H1 (cell line): ENCODE measurements around the gene CASZ1. TPM values are rescaled to one million over a fixed set of nuclear protein-coding genes. Genes with fewer than 3 reads are reported as not detected.

Experiments
- CTCF ChIA-PET: fragments of 300-600 bp; sonication (Branson Sonifier 250); formaldehyde crosslinking; loops from one replicate; lab custom pipeline; 2021; ENCODE audit not compliant: partially characterized antibody; lab: Charles Lee
- POLR2A ChIA-PET: fragments of 300-600 bp; sonication (Branson Sonifier 250); formaldehyde crosslinking; loops from one replicate; lab custom pipeline; 2021; ENCODE audit warnings: inconsistent platforms; ENCODE audit not compliant: partially characterized antibody; lab: Charles Lee
- DNase-seq, 2 experiments: peaks; one replicate each; pipeline versions ENCODE4 v3.0.0 to v3.0.0-alpha.2; 2010 to 2022; ENCODE audit warnings: low spot score in 2 of 2, low read depth in 1 of 2, mixed read lengths in 1 of 2
- FAIRE-seq: peaks from 2 replicates; lab custom pipeline; 2011; peaks lifted over from hg19 to GRCh38; lab: Jason Lieb, UNC
- H2AFZ ChIP-seq: 2 replicates; pipeline ENCODE4 v1.8.1; 2012; ENCODE audit warnings: low read length, inconsistent platforms
- H2AK5ac ChIP-seq: 2 replicates; pipeline ENCODE4 v1.6.1; 2013; ENCODE audit warnings: low read depth, low read length
- H2BK120ac ChIP-seq: replicated peaks from 2 replicates; pipeline ENCODE3; 2013; ENCODE audit warnings: low read depth, low read length, inconsistent platforms
- H2BK12ac ChIP-seq: 2 replicates; pipeline ENCODE4 v1.6.1; 2013; ENCODE audit warnings: low read depth, low read length
- H2BK15ac ChIP-seq: 2 replicates; pipeline ENCODE4 v1.6.1; 2013; ENCODE audit warnings: low read length
- H2BK20ac ChIP-seq: 2 replicates; pipeline ENCODE4 v1.6.1; 2013; ENCODE audit warnings: low read length
- H2BK5ac ChIP-seq: 2 replicates; pipeline ENCODE4 v1.6.1; 2013; ENCODE audit warnings: low read depth, low read length
- H3K14ac ChIP-seq: 2 replicates; pipeline ENCODE4 v1.6.1; 2013; ENCODE audit warnings: inconsistent platforms; ENCODE audit not compliant: insufficient read length
- H3K18ac ChIP-seq: 2 replicates; pipeline ENCODE4 v1.6.1; 2013; ENCODE audit warnings: low read length; ENCODE audit errors: extremely low read depth
- H3K23ac ChIP-seq: 2 replicates; pipeline ENCODE4 v1.6.1; 2013; ENCODE audit warnings: inconsistent platforms; ENCODE audit not compliant: insufficient read length
- H3K23me2 ChIP-seq: 2 replicates; pipeline ENCODE4 v1.6.1; 2013; ENCODE audit warnings: low read depth, low read length
- H3K27ac ChIP-seq: 2 replicates; pipeline ENCODE4 v1.6.1; 2011; ENCODE audit warnings: low read depth, low read length, inconsistent platforms
- H3K27me3 ChIP-seq, 4 experiments: replicated peaks in 1 of 4; 1 replicate in 1 of 4; 2 replicates in 3 of 4; pipeline versions ENCODE4 v1.6.1 to v1.8.1; 2011 to 2013; ENCODE audit warnings: low read length in 3 of 4, mild to moderate bottlenecking in 3 of 4, inconsistent platforms in 2 of 4, mixed read lengths in 2 of 4, moderate library complexity in 1 of 4; ENCODE audit not compliant: control insufficient read depth in 3 of 4, insufficient read depth in 3 of 4; ENCODE audit errors: extremely low read depth in 1 of 4
- H3K36me3 ChIP-seq, 4 experiments: 2 replicates each; pipeline versions ENCODE4 v1.6.1 to v1.8.1; 2011 to 2013; ENCODE audit warnings: mild to moderate bottlenecking in 4 of 4, low read length in 3 of 4, moderate library complexity in 2 of 4, control low read depth in 1 of 4, inconsistent platforms in 1 of 4; ENCODE audit not compliant: insufficient read depth in 4 of 4, control insufficient read depth in 2 of 4
- H3K4ac ChIP-seq: replicated peaks from 2 replicates; pipeline ENCODE3; 2013; ENCODE audit warnings: low read length, low read depth, mixed read lengths, inconsistent platforms; ENCODE audit not compliant: insufficient read length
- H3K4me1 ChIP-seq, 4 experiments: replicated peaks in 1 of 4; 1 replicate in 1 of 4; 2 replicates in 3 of 4; pipeline versions ENCODE4 v1.6.1 to v1.8.1; 2011 to 2013; ENCODE audit warnings: low read length in 3 of 4, inconsistent platforms in 2 of 4, mixed read lengths in 1 of 4; ENCODE audit not compliant: insufficient read depth in 4 of 4, control insufficient read depth in 3 of 4
- H3K4me2 ChIP-seq, 2 experiments: 2 replicates each; pipeline versions ENCODE4 v1.6.1 to v1.8.1; 2011 to 2013; ENCODE audit warnings: low read depth in 2 of 2, low read length in 2 of 2, control low read depth in 1 of 2, inconsistent platforms in 1 of 2, mild to moderate bottlenecking in 1 of 2; ENCODE audit not compliant: insufficient read depth in 1 of 2
- H3K4me3 ChIP-seq, 4 experiments: fragments of 200-600, 300-600 bp in 1 of 4; sonication (generic), shearing (Covaris generic), sonication (Bioruptor Twin) in 1 of 4; 2 replicates each; pipeline versions ENCODE4 v1.5.1 to v1.8.1; 2011 to 2016; ENCODE audit warnings: low read length in 4 of 4, low read depth in 3 of 4, control low read depth in 2 of 4, inconsistent platforms in 2 of 4, mild to moderate bottlenecking in 2 of 4, mixed read lengths in 1 of 4, moderate library complexity in 1 of 4; ENCODE audit not compliant: insufficient read depth in 2 of 4; ENCODE audit errors: extremely low read depth in 1 of 4
- H3K56ac ChIP-seq: replicated peaks from 2 replicates; pipeline ENCODE3; 2013; ENCODE audit warnings: low read depth, mild to moderate bottlenecking, mixed read lengths, low read length, inconsistent platforms; ENCODE audit not compliant: insufficient read length
- H3K79me1 ChIP-seq: 2 replicates; pipeline ENCODE4 v1.6.1; 2013; ENCODE audit warnings: low read depth, low read length, control low read depth
- H3K79me2 ChIP-seq, 2 experiments: 2 replicates each; pipeline versions ENCODE4 v1.6.1 to v1.8.1; 2012 to 2013; ENCODE audit warnings: low read length in 2 of 2, mild to moderate bottlenecking in 2 of 2, inconsistent platforms in 1 of 2; ENCODE audit not compliant: insufficient read depth in 2 of 2, control insufficient read depth in 1 of 2
- H3K9ac ChIP-seq, 4 experiments: replicated peaks in 1 of 4; 1 replicate in 1 of 4; 2 replicates in 3 of 4; pipeline versions ENCODE4 v1.6.1 to v1.8.1; 2011 to 2013; ENCODE audit warnings: low read depth in 3 of 4, low read length in 3 of 4, control low read depth in 2 of 4, mild to moderate bottlenecking in 2 of 4, moderate library complexity in 2 of 4, inconsistent platforms in 1 of 4; ENCODE audit errors: extremely low read depth in 1 of 4
- H3K9me3 ChIP-seq, 2 experiments: 2 replicates each; pipeline versions ENCODE4 v1.6.1 to v1.8.1; 2012 to 2013; ENCODE audit warnings: mild to moderate bottlenecking in 2 of 2, moderate library complexity in 2 of 2, control low read depth in 1 of 2, inconsistent platforms in 1 of 2, low read depth in 1 of 2, low read length in 1 of 2, mixed read lengths in 1 of 2; ENCODE audit not compliant: insufficient read depth in 2 of 2
- H4K20me1 ChIP-seq, 2 experiments: replicated peaks in 1 of 2; 2 replicates each; pipeline versions ENCODE3 to v1.8.1; 2011 to 2013; ENCODE audit warnings: inconsistent platforms in 2 of 2, low read length in 2 of 2, mild to moderate bottlenecking in 1 of 2; ENCODE audit not compliant: insufficient read depth in 2 of 2, control insufficient read depth in 1 of 2
- H4K5ac ChIP-seq: 2 replicates; pipeline ENCODE4 v1.6.1; 2013; ENCODE audit warnings: low read length, low read depth, mixed read lengths, inconsistent platforms; ENCODE audit not compliant: insufficient read length
- H4K8ac ChIP-seq: 2 replicates; pipeline ENCODE4 v1.8.0; 2013; ENCODE audit warnings: mild to moderate bottlenecking, moderate library complexity, low read length, inconsistent platforms; ENCODE audit not compliant: insufficient read depth; ENCODE audit errors: extremely low read depth
- H4K91ac ChIP-seq: replicated peaks from 2 replicates; pipeline ENCODE3; 2013; ENCODE audit warnings: low read length, mixed read lengths, inconsistent platforms; ENCODE audit not compliant: insufficient read length
- BCL11A ChIP-seq, 2 experiments: IDR thresholded peaks; one replicate each; pipeline ENCODE4 v1.6.1; 2011; ENCODE audit warnings: low read depth in 2 of 2, low read length in 2 of 2, mild to moderate bottlenecking in 2 of 2
- CTBP2 ChIP-seq: IDR thresholded peaks from 2 replicates; pipeline ENCODE4 v1.7.0; 2011; ENCODE audit warnings: borderline replicate concordance, mild to moderate bottlenecking, moderate library complexity, mixed read lengths, low read length; ENCODE audit not compliant: insufficient read depth, insufficient read length
- JUND ChIP-seq: IDR thresholded peaks from 2 replicates; pipeline ENCODE4 v1.6.1; 2011; ENCODE audit warnings: mild to moderate bottlenecking, improper control_type of control experiment, low read length
- KDM5A ChIP-seq: fragments of 200-600 bp; IDR thresholded peaks from 2 replicates; pipeline ENCODE4 v1.7.1; 2012; ENCODE audit warnings: mild to moderate bottlenecking, low read length, inconsistent platforms, mixed read lengths
- RAD21 ChIP-seq, 2 experiments: IDR thresholded peaks in 1 of 2; conservative IDR thresholded peaks in 1 of 2; 2 replicates each; pipeline ENCODE4 v1.6.1; 2011; ENCODE audit warnings: low read depth in 2 of 2, low read length in 2 of 2, improper control_type of control experiment in 1 of 2, inconsistent platforms in 1 of 2, mild to moderate bottlenecking in 1 of 2, moderate library complexity in 1 of 2
- RFX5 ChIP-seq: IDR thresholded peaks from 2 replicates; pipeline ENCODE4 v1.6.1; 2011; ENCODE audit warnings: low read depth, low read length, improper control_type of control experiment, borderline replicate concordance
- RNF2 ChIP-seq: fragments of 200-900, 300-1000 bp; sonication (generic); IDR thresholded peaks from 2 replicates; pipeline ENCODE4 v1.7.1; 2016; ENCODE audit warnings: borderline replicate concordance, low read depth, mild to moderate bottlenecking, antibody characterized with exemption, low read length; ENCODE audit not compliant: poor library complexity, severe bottlenecking; ENCODE audit errors: missing control alignments
- SUZ12 ChIP-seq: fragments of 200-600 bp; sonication (generic); IDR thresholded peaks from 2 replicates; pipeline ENCODE4 v1.6.1; 2012; ENCODE audit warnings: mild to moderate bottlenecking, inconsistent platforms, low read length, moderate library complexity, mixed read lengths
- ZNF274 ChIP-seq: IDR thresholded peaks from 2 replicates; pipeline ENCODE4 v1.7.0; 2012; ENCODE audit warnings: low read length, borderline replicate concordance; ENCODE audit errors: extremely low read depth
- WGBS, 2 experiments: shearing (Covaris generic) in 1 of 2; methylation state at CpG; one replicate each; pipeline versions ENCODE4 v1.1.6 to v1.1.7; 2013 to 2015; ENCODE audit warnings: low lambda C conversion rate in 2 of 2, mixed read lengths in 2 of 2, inconsistent platforms in 1 of 2, low coverage in 1 of 2, missing lambda C conversion rate in 1 of 2; ENCODE audit not compliant: insufficient replicate concordance in 2 of 2, insufficient coverage in 1 of 2, insufficient read length in 1 of 2; ENCODE audit errors: extremely low coverage in 1 of 2, missing lambda C conversion rate in 1 of 2; 5-methylcytosine and 5-hydroxymethylcytosine counted together
- polyA plus RNA-seq, 7 experiments: library from polyadenylated mRNA; depleted of rRNA in 3 of 7; stranded (reverse) in 5 of 7; unstranded in 2 of 7; fragments of >200 nt in 5 of 7; fragments of 200-250 nt in 2 of 7; gene quantifications; 1 replicate in 5 of 7; 2 replicates in 1 of 7; 4 replicates in 1 of 7; pipeline versions ENCODE4 v1.2.1 to v1.2.3, GENCODE V29; 2011 to 2013; ENCODE audit warnings: missing spikeins in 2 of 7, mixed read lengths in 2 of 7
- total RNA-seq: library from RNA; stranded (reverse); fragmentation: NEBNext Ultra II Directional; extraction: Animal tissue kit (Norgen Biotek cat#: 25700); gene quantifications from 2 replicates; pipeline ENCODE4 v1.2.1, GENCODE V29; 2021
- TF ChIP-seq, protein P1 (sequence below): IDR thresholded peaks from 2 replicates; pipeline ENCODE4 v1.6.1; 2011; ENCODE audit warnings: low read length, improper control_type of control experiment

Gene CASZ1
- total and polyA plus RNA-seq, 2 of the 8 experiments (the other 6 are each of a cell fraction or from before 2014, with no cell fraction given) = 4.4 to 7.7 TPM

DNA sequence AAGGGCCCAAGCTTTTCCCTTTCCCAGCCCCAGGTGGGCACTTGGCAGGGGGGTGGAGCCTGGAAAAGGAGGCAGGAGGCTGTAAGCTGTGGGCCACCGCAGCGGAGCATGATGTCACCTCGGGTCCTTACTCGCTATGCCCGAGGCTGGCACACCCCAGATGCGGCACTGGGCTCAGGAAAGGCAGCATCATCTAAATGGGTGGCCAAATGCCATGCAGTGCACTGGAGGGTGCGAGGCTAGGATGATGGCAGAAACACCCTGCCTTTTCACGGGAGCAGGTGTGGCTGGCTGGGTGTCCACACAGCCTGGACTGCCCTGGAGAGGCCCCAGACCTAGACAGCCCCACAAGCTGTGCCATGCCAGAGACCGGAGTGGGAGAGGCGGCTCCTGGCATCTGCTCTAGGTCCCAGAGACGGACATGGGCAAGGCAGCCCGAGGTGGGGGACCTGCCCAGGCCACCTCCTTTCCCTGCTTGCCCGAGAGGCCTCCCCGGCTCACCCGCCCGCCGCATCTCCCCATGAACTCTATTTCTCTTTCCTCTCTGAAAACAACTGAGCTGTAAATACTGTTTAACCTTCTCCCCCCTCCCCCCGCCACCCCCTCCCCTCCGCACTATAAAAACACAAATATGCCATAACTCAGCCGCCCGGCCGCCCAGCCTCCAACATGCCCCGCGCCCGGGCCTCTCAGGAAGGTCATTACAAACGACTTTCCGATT, 124.7 kb downstream of the CASZ1 start:
- no peak overlapping the region for H3K14ac ChIP-seq
- H2AK5ac ChIP-seq = no peak overlapping the region
- H3K18ac ChIP-seq = peak overlapping the region; percentile 6
- H3K36me3 ChIP-seq = no peaks in the 10 kb centered on the region
- H3K4me1 ChIP-seq = peaks cover 0 to 21% (median 9%) of the 10 kb centered on the region in 4 experiments; a peak in 6 of 7 replicates
- POLR2A ChIA-PET = interaction anchor here (0.9 kb wide), 1 partner anchor 10 kb away, joined by 3 read pairs; no protein-coding TSS in a partner anchor
- H3K27ac ChIP-seq = no peak overlapping the region
- H3K9me3 ChIP-seq = no peaks in the 10 kb centered on the region
- H3K9ac ChIP-seq = no peak overlapping the region
- no peak overlapping the region for H3K4me3 ChIP-seq
- peak overlapping the region; percentile 90; the same call in 1 of the 2 replicates for H2BK12ac ChIP-seq
- H3K4me2 ChIP-seq = no peak overlapping the region
- DNase-seq = no peak
- CTCF ChIA-PET = interaction anchor here (0.6 kb wide), 1 partner anchor 235 kb away, joined by 8 read pairs; no protein-coding TSS in a partner anchor
- FAIRE-seq = no peak
- peak overlapping the region; percentile 73 for H4K8ac ChIP-seq
- no peaks in the 10 kb centered on the region for H3K23me2 ChIP-seq
- H3K56ac ChIP-seq = no peak overlapping the region
- H2BK15ac ChIP-seq = no peak overlapping the region
- no peaks in the 10 kb centered on the region for H3K79me1 ChIP-seq
- H3K23ac ChIP-seq = no peak overlapping the region
- H2BK20ac ChIP-seq = no peak overlapping the region
- no peak overlapping the region for H2AFZ ChIP-seq
- H4K91ac ChIP-seq = no peak overlapping the region
- 93% methylated on average over 20 of the region's 27 CpGs; no CpG with 5 or more reads in 1 of the 2 experiments for WGBS, 2 experiments
- no peak overlapping the region for H4K5ac ChIP-seq
- no peaks in the 10 kb centered on the region for H4K20me1 ChIP-seq
- H3K27me3 ChIP-seq = no peaks in the 10 kb centered on the region
- no peaks in the 10 kb centered on the region for H3K79me2 ChIP-seq
- no peak overlapping the region for H3K4ac ChIP-seq
- no peak overlapping the region; the same call in 1 of the 2 replicates for H2BK5ac ChIP-seq
- H2BK120ac ChIP-seq = no peak overlapping the region
- TF ChIP-seq, protein P1, sequence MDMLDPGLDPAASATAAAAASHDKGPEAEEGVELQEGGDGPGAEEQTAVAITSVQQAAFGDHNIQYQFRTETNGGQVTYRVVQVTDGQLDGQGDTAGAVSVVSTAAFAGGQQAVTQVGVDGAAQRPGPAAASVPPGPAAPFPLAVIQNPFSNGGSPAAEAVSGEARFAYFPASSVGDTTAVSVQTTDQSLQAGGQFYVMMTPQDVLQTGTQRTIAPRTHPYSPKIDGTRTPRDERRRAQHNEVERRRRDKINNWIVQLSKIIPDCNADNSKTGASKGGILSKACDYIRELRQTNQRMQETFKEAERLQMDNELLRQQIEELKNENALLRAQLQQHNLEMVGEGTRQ = no peak
- TF ChIP-seq ZNF274 (no peak), CTBP2 (no peak), JUND (no peak), RFX5 (no peak), RNF2 (no peak), SUZ12 (no peak), KDM5A (no peak), RAD21 (IDR thresholded peaks at IDR 0.05 in 1 of 2, conservative IDR thresholded peaks at IDR 0.05 in 1 of 2; ENCODE audit: low read depth in 2 of 2, low read length in 2 of 2) (no peak), BCL11A (IDR thresholded peaks at IDR 0.05; ENCODE audit: low read depth in 2 of 2, low read length in 2 of 2) (no peak)
